ENCODE data around the gene KANK2. TPM values are rescaled to one million over a fixed set of nuclear protein-coding genes. Genes with fewer than 3 reads are reported as not detected.

KANK2 gene
- total and polyA plus RNA-seq, 2 of the 13 experiments (the other 11 are each of a cell fraction or from before 2014, with no cell fraction given) = 5.7 to 12.9 TPM

- peak; percentile 40; the same call in 1 of the 2 replicates for TF ChIP-seq KMT2B (CRISPR knock-in tag; IDR thresholded peaks at IDR 0.05)
- TF ChIP-seq, protein P1, sequence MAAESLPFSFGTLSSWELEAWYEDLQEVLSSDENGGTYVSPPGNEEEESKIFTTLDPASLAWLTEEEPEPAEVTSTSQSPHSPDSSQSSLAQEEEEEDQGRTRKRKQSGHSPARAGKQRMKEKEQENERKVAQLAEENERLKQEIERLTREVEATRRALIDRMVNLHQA (CRISPR knock-in tag; IDR thresholded peaks at IDR 0.05) = no peak
- TF ChIP-seq CENPX (CRISPR knock-in tag; IDR thresholded peaks at IDR 0.05) = no peak
- TF ChIP-seq KDM6A (CRISPR knock-in tag; IDR thresholded peaks at IDR 0.05; ENCODE audit: low read depth) = peak; percentile 54; the same call in 1 of the 2 replicates
- TF ChIP-seq ETV5 (CRISPR knock-in tag; IDR thresholded peaks at IDR 0.05; ENCODE audit: borderline replicate concordance) = peak; percentile 88; the same call in 1 of the 2 replicates
- no peak for TF ChIP-seq ZNF496 (CRISPR knock-in tag; IDR thresholded peaks at IDR 0.05; ENCODE audit: insufficient replicate concordance)
- no peak for TF ChIP-seq MTF2 (CRISPR knock-in tag; IDR thresholded peaks at IDR 0.05; ENCODE audit: borderline replicate concordance)
- no peak for TF ChIP-seq ZNF597 (CRISPR knock-in tag; IDR thresholded peaks at IDR 0.05)
- TF ChIP-seq ZNF253 (CRISPR knock-in tag; IDR thresholded peaks at IDR 0.05; ENCODE audit: borderline replicate concordance) = no peak
- no peak for TF ChIP-seq ZNF660 (CRISPR knock-in tag; IDR thresholded peaks at IDR 0.05; ENCODE audit: borderline replicate concordance, low read depth)
- no peak for TF ChIP-seq TSC22D2 (CRISPR knock-in tag; IDR thresholded peaks at IDR 0.05; ENCODE audit: borderline replicate concordance)
- peak; percentile 95 for TF ChIP-seq RXRB (CRISPR knock-in tag; IDR thresholded peaks at IDR 0.05; ENCODE audit: borderline replicate concordance)
- TF ChIP-seq, protein P2, sequence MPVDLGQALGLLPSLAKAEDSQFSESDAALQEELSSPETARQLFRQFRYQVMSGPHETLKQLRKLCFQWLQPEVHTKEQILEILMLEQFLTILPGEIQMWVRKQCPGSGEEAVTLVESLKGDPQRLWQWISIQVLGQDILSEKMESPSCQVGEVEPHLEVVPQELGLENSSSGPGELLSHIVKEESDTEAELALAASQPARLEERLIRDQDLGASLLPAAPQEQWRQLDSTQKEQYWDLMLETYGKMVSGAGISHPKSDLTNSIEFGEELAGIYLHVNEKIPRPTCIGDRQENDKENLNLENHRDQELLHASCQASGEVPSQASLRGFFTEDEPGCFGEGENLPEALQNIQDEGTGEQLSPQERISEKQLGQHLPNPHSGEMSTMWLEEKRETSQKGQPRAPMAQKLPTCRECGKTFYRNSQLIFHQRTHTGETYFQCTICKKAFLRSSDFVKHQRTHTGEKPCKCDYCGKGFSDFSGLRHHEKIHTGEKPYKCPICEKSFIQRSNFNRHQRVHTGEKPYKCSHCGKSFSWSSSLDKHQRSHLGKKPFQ (CRISPR knock-in tag; IDR thresholded peaks at IDR 0.05; ENCODE audit: insufficient replicate concordance) = no peak
- TF ChIP-seq CTCF (CRISPR knock-in tag; IDR thresholded peaks at IDR 0.05) = peak; percentile 52
- TF ChIP-seq CREB3 (CRISPR knock-in tag; IDR thresholded peaks at IDR 0.05) = no peak
- no peak for TF ChIP-seq ZBTB21 (CRISPR knock-in tag; IDR thresholded peaks at IDR 0.05)
- no peak for TF ChIP-seq BRCA1 (CRISPR knock-in tag; IDR thresholded peaks at IDR 0.05)
- TF ChIP-seq PCBP2 (optimal IDR thresholded peaks at IDR 0.05; ENCODE audit: low read depth, low read length, poor library complexity, severe bottlenecking) = no peak
Observed at GRCh38 chr19:11236324-11237301, 39.3 kb upstream of the KANK2 start (continued).

All from HepG2 (cell line).